Astrocyte (in vitro differentiated cells and primary cell): ENCODE results near the gene TBC1D14. TPM values are rescaled to one million over a fixed set of nuclear protein-coding genes. Genes with fewer than 3 reads are reported as not detected.

Source experiments
- DNase-seq: peaks from one replicate; pipeline ENCODE4 v3.0.0-alpha.2; 2010; ENCODE audit warnings: low read depth
- FAIRE-seq: peaks from 2 replicates; lab custom pipeline; 2011; peaks lifted over from hg19 to GRCh38; lab: Jason Lieb, UNC
- H2AFZ ChIP-seq: 2 replicates; pipeline ENCODE4 v1.6.0; 2012; ENCODE audit warnings: low read depth, low read length, inconsistent platforms
- H3K27ac ChIP-seq: 2 replicates; pipeline ENCODE4 v1.5.1; 2011; ENCODE audit warnings: low read depth, low read length, inconsistent platforms
- H3K27me3 ChIP-seq: 2 replicates; pipeline ENCODE4 v1.6.0; 2011; ENCODE audit warnings: low read length, inconsistent platforms; ENCODE audit not compliant: insufficient read depth
- H3K36me3 ChIP-seq: 2 replicates; pipeline ENCODE4 v1.5.1; 2011; ENCODE audit warnings: low read length, inconsistent platforms; ENCODE audit not compliant: insufficient read depth
- H3K4me1 ChIP-seq: 2 replicates; pipeline ENCODE4 v1.5.1; 2011; ENCODE audit warnings: low read length, inconsistent platforms; ENCODE audit not compliant: insufficient read depth
- H3K4me2 ChIP-seq: 2 replicates; pipeline ENCODE4 v1.6.0; 2012; ENCODE audit warnings: low read length, inconsistent platforms
- H3K4me3 ChIP-seq: 2 replicates; pipeline ENCODE4 v1.5.1; 2011; ENCODE audit warnings: low read depth, mild to moderate bottlenecking, low read length, inconsistent platforms; ENCODE audit not compliant: insufficient read depth
- H3K79me2 ChIP-seq: 2 replicates; pipeline ENCODE4 v1.6.0; 2012; ENCODE audit warnings: mild to moderate bottlenecking, low read length, inconsistent platforms; ENCODE audit not compliant: insufficient read depth
- H3K9ac ChIP-seq: 2 replicates; pipeline ENCODE4 v1.6.0; 2012; ENCODE audit warnings: mild to moderate bottlenecking, low read length, inconsistent platforms
- H3K9me3 ChIP-seq: 2 replicates; pipeline ENCODE4 v1.5.1; 2012; ENCODE audit warnings: low read depth, mild to moderate bottlenecking, low read length, inconsistent platforms; ENCODE audit not compliant: insufficient read depth
- H4K20me1 ChIP-seq: 2 replicates; pipeline ENCODE4 v1.6.0; 2012; ENCODE audit warnings: low read length, inconsistent platforms; ENCODE audit not compliant: insufficient read depth
- H3K27ac Mint-ChIP-seq: one replicate; pipeline ENCODE4 v1.8.0; 2021; ENCODE audit warnings: mild to moderate bottlenecking, mixed read lengths; ENCODE audit not compliant: unreplicated experiment
- H3K27me3 Mint-ChIP-seq: one replicate; pipeline ENCODE4 v1.8.0; 2021; ENCODE audit warnings: low read depth, mixed read lengths; ENCODE audit not compliant: unreplicated experiment
- H3K36me3 Mint-ChIP-seq: one replicate; pipeline ENCODE4 v1.8.0; 2021; ENCODE audit warnings: low read depth, mixed read lengths; ENCODE audit not compliant: unreplicated experiment
- H3K4me1 Mint-ChIP-seq: one replicate; pipeline ENCODE4 v1.8.0; 2021; ENCODE audit warnings: low read depth, mixed read lengths; ENCODE audit not compliant: unreplicated experiment
- H3K4me3 Mint-ChIP-seq: one replicate; pipeline ENCODE4 v1.8.0; 2021; ENCODE audit warnings: mild to moderate bottlenecking, moderate library complexity, mixed read lengths; ENCODE audit not compliant: unreplicated experiment
- H3K9me3 Mint-ChIP-seq: one replicate; pipeline ENCODE4 v1.8.0; 2021; ENCODE audit warnings: mild to moderate bottlenecking, mixed read lengths; ENCODE audit not compliant: unreplicated experiment
- CTCF ChIP-seq: IDR thresholded peaks from 2 replicates; pipeline ENCODE4 v1.5.1; 2011; ENCODE audit warnings: low read depth, mild to moderate bottlenecking, inconsistent platforms, low read length, moderate library complexity; ENCODE audit not compliant: insufficient read depth
- EZH2 ChIP-seq: IDR thresholded peaks from 2 replicates; pipeline ENCODE4 v1.6.1; 2012; ENCODE audit warnings: mild to moderate bottlenecking, low read length, inconsistent platforms; ENCODE audit not compliant: insufficient read depth
- total RNA-seq: library from RNA; stranded (reverse); gene quantifications from 2 replicates; pipeline ENCODE4 v1.2.1, GENCODE V29; 2021

The TBC1D14 gene
- total RNA-seq, 1 donor from 2014 or later = 30.4 TPM

GRCh38 chr4:6939761-6940743, 30.4 kb downstream of the TBC1D14 start:
- H3K27ac Mint-ChIP-seq = peak overlapping the region; percentile 86
- no peaks in the 10 kb centered on the region for H3K27me3 ChIP-seq
- TF ChIP-seq EZH2 = no peak
- TF ChIP-seq CTCF = no peak
- FAIRE-seq = no peak
- peaks cover 10% of the 10 kb centered on the region for H3K79me2 ChIP-seq
- peaks cover 1% of the 10 kb centered on the region for H3K9me3 Mint-ChIP-seq
- no peaks in the 10 kb centered on the region for H3K9me3 ChIP-seq
- no peaks in the 10 kb centered on the region for H3K36me3 ChIP-seq
- H3K36me3 Mint-ChIP-seq = peaks cover 1% of the 10 kb centered on the region
- no peak overlapping the region for H3K27ac ChIP-seq
- H3K4me1 ChIP-seq = peaks cover 22% of the 10 kb centered on the region
- H4K20me1 ChIP-seq = peaks cover 32% of the 10 kb centered on the region
- no peak for DNase-seq
- no peak overlapping the region for H2AFZ ChIP-seq
- H3K4me3 ChIP-seq = no peak overlapping the region
- H3K9ac ChIP-seq = no peak overlapping the region
- peaks cover 46% of the 10 kb centered on the region for H3K4me1 Mint-ChIP-seq
- H3K4me3 Mint-ChIP-seq = no peak overlapping the region
- no peaks in the 10 kb centered on the region for H3K27me3 Mint-ChIP-seq
- no peak overlapping the region for H3K4me2 ChIP-seq

DNA sequence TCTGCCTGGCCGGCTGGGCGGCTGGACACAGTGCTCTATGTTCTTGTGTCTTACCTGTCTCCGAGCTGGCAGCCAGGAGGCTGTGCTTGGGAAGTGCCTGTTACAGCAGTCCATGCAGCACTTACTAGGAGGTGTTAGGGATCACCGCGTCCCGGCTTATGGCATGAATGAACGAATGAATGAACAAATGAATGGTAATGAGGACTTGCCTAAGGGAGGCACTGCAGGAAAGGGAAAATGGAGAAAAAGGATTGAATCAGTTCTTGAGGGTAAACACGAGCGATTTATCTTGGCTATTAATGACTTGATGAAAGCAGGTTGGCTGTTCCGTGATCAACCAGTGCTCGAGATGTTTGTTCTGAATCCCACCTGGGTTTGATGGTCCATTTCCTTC, 31.1 kb downstream of the TBC1D14 start:
- Histone ChIP-seq H3K4me1 (peaks cover 22% of the 10 kb centered on the region), H3K79me2 (peaks cover 10% of the 10 kb centered on the region), H3K27ac (no peak overlapping the region), H3K4me2 (no peak overlapping the region), H3K9me3 (no peaks in the 10 kb centered on the region), H2AFZ (no peak overlapping the region), H3K27me3 (no peaks in the 10 kb centered on the region), H3K4me3 (no peak overlapping the region), H3K36me3 (no peaks in the 10 kb centered on the region), H4K20me1 (peaks cover 32% of the 10 kb centered on the region), H3K9ac (no peak overlapping the region)
- FAIRE-seq = no peak
- DNase-seq = no peak
- H3K27me3 Mint-ChIP-seq = no peaks in the 10 kb centered on the region
- no peak overlapping the region for H3K4me3 Mint-ChIP-seq
- H3K4me1 Mint-ChIP-seq = peaks cover 48% of the 10 kb centered on the region
- peak overlapping the region; percentile 86 for H3K27ac Mint-ChIP-seq
- H3K36me3 Mint-ChIP-seq = peaks cover 1% of the 10 kb centered on the region
- no peak for TF ChIP-seq EZH2
- no peak for TF ChIP-seq CTCF
- H3K9me3 Mint-ChIP-seq = peaks cover 1% of the 10 kb centered on the region

DNA sequence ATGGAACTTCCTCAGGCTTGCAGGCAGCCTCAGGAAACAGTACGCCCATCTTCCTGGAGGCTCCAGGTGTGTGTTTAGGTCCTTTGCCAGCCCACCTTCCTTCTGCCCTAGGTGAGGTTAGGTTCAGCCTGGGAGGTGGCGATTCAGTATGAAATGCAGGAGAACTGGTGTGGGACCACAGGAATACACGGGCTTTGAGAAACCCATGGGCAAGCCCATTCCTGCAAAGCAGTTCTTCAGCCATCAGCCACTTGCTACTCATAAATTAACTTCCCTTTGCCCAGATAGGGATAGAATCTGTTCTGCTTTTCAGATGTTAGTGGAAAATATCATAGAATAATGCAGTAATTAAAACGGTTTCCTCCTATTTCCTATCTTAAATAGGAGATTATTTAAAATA, 32.2 kb downstream of the TBC1D14 start:
- Mint-ChIP-seq H3K4me3 (peak overlapping the region; percentile 55), H3K4me1 (peaks cover 48% of the 10 kb centered on the region), H3K27me3 (no peaks in the 10 kb centered on the region), H3K9me3 (no peaks in the 10 kb centered on the region), H3K27ac (peak overlapping the region; percentile 94), H3K36me3 (no peaks in the 10 kb centered on the region)
- H3K36me3 ChIP-seq = no peaks in the 10 kb centered on the region
- H3K4me2 ChIP-seq = peak overlapping the region; percentile 76
- H2AFZ ChIP-seq = no peak overlapping the region
- H4K20me1 ChIP-seq = peaks cover 29% of the 10 kb centered on the region
- H3K27ac ChIP-seq = no peak overlapping the region
- H3K4me3 ChIP-seq = no peak overlapping the region
- DNase-seq = no peak
- no peak for TF ChIP-seq EZH2
- TF ChIP-seq CTCF = no peak
- H3K27me3 ChIP-seq = no peaks in the 10 kb centered on the region
- H3K4me1 ChIP-seq = peaks cover 22% of the 10 kb centered on the region
- H3K9me3 ChIP-seq = no peaks in the 10 kb centered on the region
- FAIRE-seq = no peak
- peaks cover 7% of the 10 kb centered on the region for H3K79me2 ChIP-seq
- H3K9ac ChIP-seq = peak overlapping the region; percentile 24
